A549 (cell line): ENCODE results near the gene CDK7. TPM values are rescaled to one million over a fixed set of nuclear protein-coding genes. Genes with fewer than 3 reads are reported as not detected.
"Not testable (repeated sequence)": the region's sequence is repeated elsewhere in the genome, so short reads cannot be mapped to it uniquely, and the experiment has no call there.

Source experiments
- ATAC-seq, 2 experiments: fragments of 200-7000 bp in 1 of 2; fragments of >200 bp in 1 of 2; cut with Nextera tagmentation in 1 of 2; cut with Tn5 transposase in 1 of 2; 3 replicates each; pipeline versions ENCODE4 v1.8.0 to v1.9.1; 2018 to 2020; ENCODE audit warnings: mild to moderate bottlenecking in 1 of 2, moderate library complexity in 1 of 2
- CTCF ChIA-PET: fragments of 300-600 bp; sonication (Branson Sonifier 250); formaldehyde crosslinking; extraction: SDS; loops from one replicate; lab custom pipeline; 2021; ENCODE audit warnings: antibody characterized with exemption, inconsistent platforms; lab: Yijun Ruan, JAX
- POLR2A ChIA-PET: fragments of 350-600 bp; formaldehyde crosslinking; extraction: SDS; loops from one replicate; lab custom pipeline; 2021; ENCODE audit warnings: antibody characterized with exemption, inconsistent platforms; lab: Yijun Ruan, JAX
- DNase-seq, 2 experiments: peaks; one replicate each; pipeline versions ENCODE4 v3.0.0 to v3.0.0-alpha.2; 2011 to 2016; ENCODE audit warnings: low read depth in 1 of 2, low spot score in 1 of 2
- FAIRE-seq: peaks from 2 replicates; lab custom pipeline; 2011; peaks lifted over from hg19 to GRCh38; lab: Jason Lieb, UNC
- H3K27ac ChIP-seq, 2 experiments: fragments of >200 bp; sonication (Bioruptor Twin); formaldehyde crosslinking; 3 replicates each; pipeline ENCODE4 v1.5.1; 2016 to 2017
- H3K4me1 ChIP-seq: fragments of >200 bp; sonication (Bioruptor Twin); formaldehyde crosslinking; 3 replicates; pipeline ENCODE4 v1.6.1; 2016
- H3K4me2 ChIP-seq: fragments of >200 bp; sonication (Bioruptor Twin); formaldehyde crosslinking; 3 replicates; pipeline ENCODE4 v1.6.1; 2016
- H3K4me3 ChIP-seq: fragments of >200 bp; sonication (Bioruptor Twin); formaldehyde crosslinking; 3 replicates; pipeline ENCODE4 v1.5.1; 2016
- H3K9me3 ChIP-seq: fragments of >200 bp; sonication (Bioruptor Twin); formaldehyde crosslinking; 3 replicates; pipeline ENCODE4 v1.6.1; 2016
- ATOH8 ChIP-seq: fragments of 250-450 bp; sonication (Bioruptor Pico); IDR thresholded peaks from 2 replicates; pipeline ENCODE4 v1.5.0; 2020; ENCODE audit warnings: low read depth, mild to moderate bottlenecking, moderate library complexity
- BCL3 ChIP-seq: fragments of >200 bp; sonication (Bioruptor Twin); formaldehyde crosslinking; IDR thresholded peaks from 3 replicates; pipeline ENCODE4 v1.6.1; 2016
- CEBPB ChIP-seq, 2 experiments: fragments of >200 bp in 1 of 2; sonication (Bioruptor Twin) in 1 of 2; formaldehyde crosslinking in 1 of 2; IDR thresholded peaks; 2 replicates each; pipeline ENCODE4 v1.6.1; 2012 to 2016
- CTCF ChIP-seq: fragments of >200 bp; sonication (Bioruptor Twin); formaldehyde crosslinking; IDR thresholded peaks from 3 replicates; pipeline ENCODE4 v1.5.1; 2016
- EP300 ChIP-seq, 2 experiments: fragments of >200 bp; sonication (Bioruptor Twin); formaldehyde crosslinking; IDR thresholded peaks; 2 replicates in 1 of 2; 3 replicates in 1 of 2; pipeline ENCODE4 v1.6.1; 2016 to 2017
- FOXS1 ChIP-seq: fragments of 250-450 bp; sonication (Bioruptor Pico); IDR thresholded peaks from 2 replicates; pipeline ENCODE4 v1.5.0; 2020; ENCODE audit warnings: mild to moderate bottlenecking, moderate library complexity
- HDAC2 ChIP-seq: fragments of 200-600 bp; sonication (generic); IDR thresholded peaks from 2 replicates; pipeline ENCODE4 v1.6.1; 2016
- HOXA7 ChIP-seq: fragments of 250-450 bp; sonication (Bioruptor Pico); IDR thresholded peaks from 2 replicates; pipeline ENCODE4 v1.5.0; 2020; ENCODE audit warnings: mild to moderate bottlenecking, moderate library complexity
- HOXB5 ChIP-seq: fragments of 250-450 bp; sonication (Bioruptor Pico); IDR thresholded peaks from 2 replicates; pipeline ENCODE4 v1.5.0; 2020; ENCODE audit warnings: mild to moderate bottlenecking, moderate library complexity
- MAX ChIP-seq: IDR thresholded peaks from 2 replicates; pipeline ENCODE4 v1.6.1; 2012
- MAZ ChIP-seq: fragments of 150-350 bp; IDR thresholded peaks from 2 replicates; pipeline ENCODE4 v1.6.1; 2014; ENCODE audit warnings: antibody characterized with exemption, low read depth, low read length, borderline replicate concordance
- NPAS2 ChIP-seq: fragments of 250-450 bp; sonication (Bioruptor Pico); IDR thresholded peaks from 2 replicates; pipeline ENCODE4 v1.8.0; 2022; ENCODE audit warnings: mild to moderate bottlenecking, moderate library complexity, borderline replicate concordance
- PHF8 ChIP-seq: fragments of 200-600 bp; sonication (generic); IDR thresholded peaks from 2 replicates; pipeline ENCODE4 v1.6.1; 2016; ENCODE audit warnings: low read depth, mild to moderate bottlenecking, antibody characterized with exemption, moderate library complexity, borderline replicate concordance
- POLR2A ChIP-seq: IDR thresholded peaks from 2 replicates; pipeline ENCODE4 v1.6.1; 2012; ENCODE audit warnings: mild to moderate bottlenecking, low read length
- RARB ChIP-seq: fragments of 250-450 bp; sonication (Bioruptor Pico); IDR thresholded peaks from 2 replicates; pipeline ENCODE4 v1.8.0; 2021; ENCODE audit warnings: mild to moderate bottlenecking, moderate library complexity
- RCOR1 ChIP-seq: fragments of 150-350 bp; IDR thresholded peaks from 2 replicates; pipeline ENCODE4 v1.6.1; 2014; ENCODE audit warnings: antibody characterized with exemption, low read length, low read depth
- RFX5 ChIP-seq: fragments of 450-650 bp; IDR thresholded peaks from 2 replicates; pipeline ENCODE4 v1.7.1; 2014; ENCODE audit warnings: antibody characterized with exemption, mild to moderate bottlenecking, moderate library complexity
- SMC3 ChIP-seq: fragments of >200 bp; sonication (Bioruptor Twin); formaldehyde crosslinking; IDR thresholded peaks from 3 replicates; pipeline ENCODE4 v1.6.1; 2018; ENCODE audit warnings: inconsistent platforms
- SREBF2 ChIP-seq: fragments of 450-650 bp; IDR thresholded peaks from 2 replicates; pipeline ENCODE4 v1.6.1; 2014; ENCODE audit warnings: mild to moderate bottlenecking, moderate library complexity
- TFCP2L1 ChIP-seq: fragments of 250-450 bp; sonication (Bioruptor Pico); IDR thresholded peaks from 2 replicates; pipeline ENCODE4 v1.5.0; 2021; ENCODE audit warnings: mild to moderate bottlenecking
- TP53 ChIP-seq: fragments of 250-450 bp; sonication (Bioruptor Pico); IDR thresholded peaks from 2 replicates; pipeline ENCODE4 v1.5.0; 2021; ENCODE audit warnings: mild to moderate bottlenecking, moderate library complexity
- USF2 ChIP-seq: fragments of 450-650 bp; IDR thresholded peaks from 2 replicates; pipeline ENCODE4 v1.6.1; 2014; ENCODE audit warnings: antibody characterized with exemption
- ZNF302 ChIP-seq: fragments of 250-450 bp; sonication (Bioruptor Pico); IDR thresholded peaks from 2 replicates; pipeline ENCODE4 v1.9.0; 2021; ENCODE audit warnings: inconsistent platforms, mild to moderate bottlenecking, moderate library complexity
- WGBS: methylation state at CpG from one replicate; pipeline ENCODE4 v1.1.6; 2017; ENCODE audit errors: missing lambda C conversion rate; 5-methylcytosine and 5-hydroxymethylcytosine counted together
- polyA plus RNA-seq, 4 experiments: library from polyadenylated mRNA; depleted of rRNA in 3 of 4; stranded (reverse); fragments of >200 nt; fragmentation: RNase III in 1 of 4; extraction: RNeasy Plus Mini Kit Qiagen cat#74134 plus additional on column Dnase treatment in 1 of 4; gene quantifications; 2 replicates in 3 of 4; 3 replicates in 1 of 4; pipeline ENCODE4 v1.2.3, GENCODE V29; 2011 to 2017

Gene CDK7
- polyA plus RNA-seq, 2 of the 4 experiments (the other 2 are of a cell fraction): 63.6 to 118 TPM

DNA sequence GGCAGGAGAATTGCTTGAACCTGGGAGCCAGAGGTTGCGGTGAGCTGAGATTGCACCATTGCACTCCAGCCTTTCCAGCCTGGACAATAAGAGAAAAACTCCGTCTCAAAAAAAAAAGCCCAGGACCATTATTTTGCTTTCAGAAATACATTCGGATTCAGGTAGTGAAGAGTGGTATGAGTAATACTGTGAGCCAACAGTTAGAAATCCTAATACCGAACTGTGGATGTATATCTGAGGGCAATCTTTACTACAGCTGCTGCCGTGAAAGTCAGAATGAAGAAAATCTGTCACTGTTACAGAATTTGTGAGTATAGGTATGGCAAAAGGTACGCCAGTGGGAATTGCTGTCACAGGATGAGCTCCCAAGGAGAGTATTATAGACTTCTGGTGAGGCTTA, 3.4 kb upstream of the CDK7 start:
- Histone ChIP-seq H3K4me3 (no peak overlapping the region), H3K27ac (no peak overlapping the region), H3K9me3 (no peaks in the 10 kb centered on the region), H3K4me1 (peaks cover 11% of the 10 kb centered on the region; the same call in 2 of the 3 replicates), H3K4me2 (no peak overlapping the region)
- TF ChIP-seq SMC3: no peak
- no peak for TF ChIP-seq RCOR1
- TF ChIP-seq FOXS1: no peak
- no peak for TF ChIP-seq RARB (CRISPR knock-in tag)
- no peak for TF ChIP-seq CTCF
- TF ChIP-seq TP53 (CRISPR knock-in tag): no peak
- TF ChIP-seq HOXA7 (CRISPR knock-in tag): no peak
- no peak for TF ChIP-seq POLR2A
- TF ChIP-seq HOXB5 (CRISPR knock-in tag): no peak
- TF ChIP-seq SREBF2: no peak
- no peak for TF ChIP-seq ATOH8 (CRISPR knock-in tag)
- no peak for TF ChIP-seq TFCP2L1
- TF ChIP-seq RFX5: no peak
- TF ChIP-seq CEBPB (IDR thresholded peaks at IDR 0.05): no peak
- TF ChIP-seq ZNF302 (CRISPR knock-in tag): no peak
- no peak for TF ChIP-seq USF2
- TF ChIP-seq PHF8: no peak
- no peak for TF ChIP-seq BCL3
- no peak for TF ChIP-seq MAZ
- no peak for TF ChIP-seq EP300 (IDR thresholded peaks at IDR 0.05)
- CTCF ChIA-PET: interaction anchor here (0.7 to 1.5 kb wide), 3 partner anchors 40 to 138 kb away, joined by 3 to 5 read pairs (median 3); no protein-coding TSS in a partner anchor
- FAIRE-seq (no peak), ATAC-seq (no peak), DNase-seq (no peak)
- 85% methylated on average over 6 of the region's 6 CpGs for WGBS
- POLR2A ChIA-PET: interaction anchor here (1.1 kb wide), 1 partner anchor 14 kb away, joined by 5 read pairs; a partner anchor contains a TSS

GRCh38 chr5:69231851-69232250, 2.8 kb upstream of the CDK7 start:
- ChIA-PET CTCF (interaction anchor here (1.5 kb wide), 1 partner anchor 103 kb away, joined by 5 read pairs; no protein-coding TSS in a partner anchor), POLR2A (interaction anchor here (1.1 kb wide), 1 partner anchor 14 kb away, joined by 5 read pairs; a partner anchor contains a TSS)
- FAIRE-seq: no peak

DNA sequence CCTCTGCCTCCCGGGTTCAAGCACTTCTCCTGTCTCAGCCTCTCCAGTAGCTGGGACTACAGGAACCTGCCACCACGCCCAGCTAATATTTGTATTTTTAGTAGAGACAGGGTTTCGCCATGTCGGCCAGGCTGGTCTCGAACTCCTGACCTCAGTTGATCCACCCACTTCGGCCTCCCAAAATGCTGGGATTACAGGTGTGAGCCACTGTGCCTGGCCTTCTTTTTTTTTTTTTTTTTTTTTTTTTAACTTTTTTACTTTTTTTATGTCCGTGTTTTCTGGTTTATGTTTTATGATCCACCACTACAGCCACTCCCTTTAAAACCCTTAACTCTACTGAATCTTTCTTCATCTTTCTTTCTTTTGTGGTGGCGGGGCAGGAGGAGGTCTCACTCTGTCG, 2.0 kb downstream of the CDK7 start:
- ATAC-seq: not testable (repeated sequence)
- 86% methylated on average over 9 of the region's 9 CpGs for WGBS

More at GRCh38 chr5:69231851-69232250, 2.8 kb upstream of the CDK7 start:
- Histone ChIP-seq H3K9me3 (no peaks in the 10 kb centered on the region), H3K27ac (no peak overlapping the region), H3K4me2 (no peak overlapping the region), H3K4me1 (peaks cover 14% of the 10 kb centered on the region; the same call in 2 of the 3 replicates), H3K4me3 (no peak overlapping the region)
- no peak for TF ChIP-seq NPAS2
- no peak for TF ChIP-seq MAZ
- no peak for TF ChIP-seq HDAC2
- no peak for TF ChIP-seq MAX
- ATAC-seq (no peak), DNase-seq (no peak)
- 71% methylated on average over 2 of the region's 2 CpGs for WGBS

More for the DNA sequence above, 2.0 kb downstream of the CDK7 start:
- Histone ChIP-seq H3K4me2 (peak overlapping the region; percentile 89; the same call in 2 of the 3 replicates), H3K4me1 (peaks cover 43% of the 10 kb centered on the region)
- POLR2A ChIA-PET, FAIRE-seq, DNase-seq, H3K9me3 ChIP-seq, H3K4me3 ChIP-seq, H3K27ac ChIP-seq: not testable (repeated sequence)
- CTCF ChIA-PET: interaction anchor here (1.1 kb wide), 1 partner anchor 12 kb away, joined by 3 read pairs; no protein-coding TSS in a partner anchor
